ENCODE results near the gene SMCO3.

DNA sequence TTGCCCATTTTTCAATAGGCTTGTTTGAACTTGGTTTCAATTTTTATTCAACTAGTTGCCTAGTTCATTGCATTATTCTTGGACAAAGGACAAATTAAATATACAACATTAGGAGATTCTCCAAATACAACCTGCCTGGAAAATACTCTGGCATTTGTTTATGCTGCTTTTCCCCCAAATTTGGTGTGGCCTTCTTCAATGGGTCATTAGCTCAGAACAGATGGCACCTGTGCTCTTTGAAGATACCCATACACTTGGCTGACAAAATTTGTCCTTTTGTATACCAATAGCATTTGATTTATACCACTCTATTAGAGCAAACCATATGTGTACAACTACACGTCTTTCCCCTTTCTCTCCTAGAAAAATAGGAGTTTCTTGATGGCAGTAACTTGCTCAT, 46.4 kb downstream of the SMCO3 start:
- TF ChIP-seq, protein P1, sequence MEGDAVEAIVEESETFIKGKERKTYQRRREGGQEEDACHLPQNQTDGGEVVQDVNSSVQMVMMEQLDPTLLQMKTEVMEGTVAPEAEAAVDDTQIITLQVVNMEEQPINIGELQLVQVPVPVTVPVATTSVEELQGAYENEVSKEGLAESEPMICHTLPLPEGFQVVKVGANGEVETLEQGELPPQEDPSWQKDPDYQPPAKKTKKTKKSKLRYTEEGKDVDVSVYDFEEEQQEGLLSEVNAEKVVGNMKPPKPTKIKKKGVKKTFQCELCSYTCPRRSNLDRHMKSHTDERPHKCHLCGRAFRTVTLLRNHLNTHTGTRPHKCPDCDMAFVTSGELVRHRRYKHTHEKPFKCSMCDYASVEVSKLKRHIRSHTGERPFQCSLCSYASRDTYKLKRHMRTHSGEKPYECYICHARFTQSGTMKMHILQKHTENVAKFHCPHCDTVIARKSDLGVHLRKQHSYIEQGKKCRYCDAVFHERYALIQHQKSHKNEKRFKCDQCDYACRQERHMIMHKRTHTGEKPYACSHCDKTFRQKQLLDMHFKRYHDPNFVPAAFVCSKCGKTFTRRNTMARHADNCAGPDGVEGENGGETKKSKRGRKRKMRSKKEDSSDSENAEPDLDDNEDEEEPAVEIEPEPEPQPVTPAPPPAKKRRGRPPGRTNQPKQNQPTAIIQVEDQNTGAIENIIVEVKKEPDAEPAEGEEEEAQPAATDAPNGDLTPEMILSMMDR (IDR thresholded peaks at IDR 0.05; ENCODE audit: poor library complexity), result no peak
- no peak for TF ChIP-seq EZH2 (IDR thresholded peaks at IDR 0.05; ENCODE audit: borderline replicate concordance)
- no peak for TF ChIP-seq EZH2phosphoT487 (IDR thresholded peaks at IDR 0.05; ENCODE audit: low read depth, severe bottlenecking, unreplicated experiment)
